K562 (cell line): Measurements from ENCODE around the gene ARMC12. TPM values are rescaled to one million over a fixed set of nuclear protein-coding genes. Genes with fewer than 3 reads are reported as not detected.

Source experiments
- ARHGAP35 ChIP-seq: fragments of 450-650 bp; IDR thresholded peaks from 2 replicates; pipeline ENCODE4 v1.6.1; 2018; ENCODE audit not compliant: partially characterized antibody
- ARNT ChIP-seq, 2 experiments: fragments of 450-650 bp; IDR thresholded peaks; 2 replicates each; pipeline ENCODE4 v1.6.1; 2016; ENCODE audit warnings: mild to moderate bottlenecking in 1 of 2
- CBX5 ChIP-seq: IDR thresholded peaks from 2 replicates; pipeline ENCODE4 v1.6.1; 2014; ENCODE audit warnings: low read depth, borderline replicate concordance
- CEBPG ChIP-seq, 3 experiments: fragments of 200-800 bp in 1 of 3; sonication (Bioruptor generic) in 1 of 3; sonication (generic) in 1 of 3; formaldehyde crosslinking in 1 of 3; IDR thresholded peaks in 2 of 3; conservative IDR thresholded peaks in 1 of 3; 2 replicates each; pipeline versions ENCODE4 v1.6.1 to v1.8.0; 2016 to 2022; ENCODE audit warnings: missing compliant biosample characterization in 2 of 3, missing genetic modification characterization in 2 of 3, mild to moderate bottlenecking in 1 of 3, missing genetic modification reagents in 1 of 3
- CHD1 ChIP-seq: fragments of 200-600 bp; sonication (generic); IDR thresholded peaks from one replicate; pipeline ENCODE4 v1.6.1; 2012; ENCODE audit warnings: mild to moderate bottlenecking, moderate library complexity, low read length, inconsistent platforms
- ETV5 ChIP-seq: sonication (generic); formaldehyde crosslinking; IDR thresholded peaks from 2 replicates; pipeline ENCODE4 v1.4.0; 2020; ENCODE audit warnings: low read depth, mild to moderate bottlenecking, missing genetic modification reagents
- FOXA3 ChIP-seq, 2 experiments: fragments of 450-650 bp in 1 of 2; sonication (generic) in 1 of 2; formaldehyde crosslinking; IDR thresholded peaks in 1 of 2; conservative IDR thresholded peaks in 1 of 2; 2 replicates each; pipeline versions ENCODE4 v1.4.0 to v1.8.0; 2020 to 2022; ENCODE audit warnings: mild to moderate bottlenecking in 2 of 2, missing genetic modification reagents in 1 of 2
- HMG20A ChIP-seq: fragments of 450-650 bp; formaldehyde crosslinking; conservative IDR thresholded peaks from 2 replicates; pipeline ENCODE4 v1.4.0; 2020; ENCODE audit warnings: mild to moderate bottlenecking, mixed read lengths
- HMGN3 ChIP-seq: IDR thresholded peaks from 2 replicates; pipeline ENCODE4 v1.6.1; 2011; ENCODE audit warnings: borderline replicate concordance, low read depth, mild to moderate bottlenecking, mixed read lengths, low read length; ENCODE audit not compliant: insufficient read length; ENCODE audit errors: extremely low read depth
- MED1 ChIP-seq: sonication (generic); formaldehyde crosslinking; IDR thresholded peaks from 2 replicates; pipeline ENCODE4 v1.8.1; 2023; ENCODE audit warnings: missing genetic modification reagents, borderline replicate concordance
- MYNN ChIP-seq, 2 experiments: sonication (generic); formaldehyde crosslinking in 1 of 2; IDR thresholded peaks; 2 replicates each; pipeline versions ENCODE4 v1.5.0 to v1.6.1; 2016 to 2020; ENCODE audit warnings: antibody characterized with exemption in 1 of 2, missing genetic modification reagents in 1 of 2
- POU5F1 ChIP-seq: fragments of 150-350 bp; IDR thresholded peaks from 2 replicates; pipeline ENCODE4 v1.6.1; 2014; ENCODE audit warnings: borderline replicate concordance, low read length, low read depth, mild to moderate bottlenecking; ENCODE audit not compliant: partially characterized antibody
- PTTG1 ChIP-seq: fragments of 450-650 bp; IDR thresholded peaks from 2 replicates; pipeline ENCODE4 v1.6.1; 2016; ENCODE audit warnings: low read depth, mild to moderate bottlenecking, missing genetic modification characterization, missing compliant biosample characterization
- RAD51 ChIP-seq: fragments of 450-650 bp; IDR thresholded peaks from 2 replicates; pipeline ENCODE4 v1.7.1; 2016; ENCODE audit warnings: low read depth, mild to moderate bottlenecking, borderline replicate concordance
- RBM25 ChIP-seq: fragments of 200-400 bp; formaldehyde crosslinking; IDR thresholded peaks from 2 replicates; pipeline ENCODE4 v1.6.1; 2018; ENCODE audit warnings: low read length, low read depth, moderate library complexity; ENCODE audit not compliant: severe bottlenecking
- SIN3A ChIP-seq, 2 experiments: fragments of 150-350 bp in 1 of 2; IDR thresholded peaks; 2 replicates each; pipeline ENCODE4 v1.6.1; 2011 to 2016; ENCODE audit warnings: borderline replicate concordance in 2 of 2, low read depth in 2 of 2, low read length in 2 of 2, mild to moderate bottlenecking in 2 of 2, moderate library complexity in 2 of 2; ENCODE audit not compliant: control insufficient read depth in 1 of 2
- STAG1 ChIP-seq: sonication (generic); formaldehyde crosslinking; IDR thresholded peaks from 2 replicates; pipeline ENCODE4 v1.5.0; 2020; ENCODE audit warnings: missing genetic modification reagents, borderline replicate concordance
- SUPT5H ChIP-seq: fragments of 450-650 bp; IDR thresholded peaks from 2 replicates; pipeline ENCODE4 v1.6.1; 2016
- TBP ChIP-seq: optimal IDR thresholded peaks from 2 replicates; pipeline ENCODE3; 2011; ENCODE audit warnings: low read depth, low read length, improper control_type of control experiment
- TRIM24 ChIP-seq, 2 experiments: fragments of 450-650 bp; IDR thresholded peaks; 2 replicates each; pipeline ENCODE4 v1.6.1; 2016
- TRIM28 ChIP-seq: fragments of 450-650 bp; IDR thresholded peaks from 2 replicates; pipeline ENCODE4 v1.6.1; 2017
- YY1 ChIP-seq, 3 experiments: IDR thresholded peaks; 2 replicates each; pipeline ENCODE4 v1.6.1; 2011; ENCODE audit warnings: low read length in 2 of 3, mild to moderate bottlenecking in 2 of 3, moderate library complexity in 2 of 3, borderline replicate concordance in 1 of 3, control low read depth in 1 of 3, low read depth in 1 of 3; ENCODE audit not compliant: insufficient read depth in 3 of 3, insufficient replicate concordance in 2 of 3, control insufficient read depth in 1 of 3, insufficient read length in 1 of 3; ENCODE audit errors: extremely low read depth in 1 of 3
- ZNF197 ChIP-seq: fragments of 200-800 bp; sonication (Bioruptor generic); IDR thresholded peaks from 2 replicates; pipeline ENCODE4 v1.6.1; 2016; ENCODE audit warnings: low read depth, missing genetic modification characterization, missing compliant biosample characterization
- ZNF57 ChIP-seq: fragments of 450-650 bp; formaldehyde crosslinking; IDR thresholded peaks from 2 replicates; pipeline ENCODE4 v1.4.0; 2020; ENCODE audit warnings: mild to moderate bottlenecking, moderate library complexity
- ZNF766 ChIP-seq: fragments of 200-800 bp; sonication (Bioruptor generic); conservative IDR thresholded peaks from 2 replicates; pipeline ENCODE4 v1.6.1; 2016; ENCODE audit warnings: missing genetic modification characterization, missing compliant biosample characterization
- polyA plus RNA-seq, 8 experiments: library from polyadenylated mRNA; depleted of rRNA in 4 of 8; stranded (reverse) in 5 of 8; unstranded in 3 of 8; fragments of >200 nt; fragmentation: Nextera tagmentation in 2 of 8; fragmentation: Illumina TruSeq in 1 of 8; extraction: Ambion mirVana in 2 of 8; extraction: Trizol in 1 of 8; gene quantifications; 2 replicates each; pipeline versions ENCODE4 v1.2.1 to v1.2.3, GENCODE V29; 2011 to 2014; ENCODE audit warnings: inconsistent platforms in 1 of 8, missing spikeins in 1 of 8
- total RNA-seq, 7 experiments: library from RNA; depleted of rRNA in 6 of 7; stranded (reverse); fragments of >200 nt in 6 of 7; fragmentation: Illumina TruSeq in 2 of 7; extraction: Trizol in 2 of 7; gene quantifications; 2 replicates each; pipeline versions ENCODE4 v1.2.1 to v1.2.3, GENCODE V29; 2011 to 2021; ENCODE audit warnings: low replicate concordance in 1 of 7
- TF ChIP-seq, protein P1 (sequence below): sonication (generic); formaldehyde crosslinking; IDR thresholded peaks from 2 replicates; pipeline ENCODE4 v1.5.0; 2020; ENCODE audit warnings: missing genetic modification reagents
- TF ChIP-seq, protein P2 (sequence below): fragments of 250-450 bp; sonication (Bioruptor Pico); IDR thresholded peaks from 2 replicates; pipeline ENCODE4 v1.5.0; 2021
- TF ChIP-seq, protein P3 (sequence below): sonication (generic); formaldehyde crosslinking; IDR thresholded peaks from 2 replicates; pipeline ENCODE4 v1.9.0; 2022; ENCODE audit warnings: mild to moderate bottlenecking, missing genetic modification reagents

The ARMC12 gene
- total and polyA plus RNA-seq, 9 of the 15 experiments (the other 6 are each of a cell fraction or from before 2014, with no cell fraction given) = 0.09 to 0.58 (median 0.31) TPM; not detected in 3

DNA sequence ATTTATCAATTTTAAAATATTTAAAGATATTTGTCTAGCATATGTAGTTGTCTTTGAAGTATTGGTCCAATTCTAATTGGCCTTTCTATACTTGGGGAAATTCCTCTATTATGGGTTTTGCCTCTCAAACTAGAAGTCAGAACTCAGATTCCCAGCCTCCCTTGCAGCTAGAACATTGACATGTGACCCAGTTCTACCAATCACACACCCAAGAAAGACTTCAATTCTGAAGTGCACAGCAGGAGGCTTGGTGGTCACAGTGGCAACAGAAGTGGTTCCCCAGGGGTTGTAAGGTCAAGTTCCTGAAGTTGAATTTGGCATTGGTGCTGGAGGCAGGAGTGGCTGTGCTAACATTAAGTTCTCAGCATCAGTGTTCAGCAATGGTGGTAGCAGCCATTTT, 33.3 kb upstream of the ARMC12 start (continued):
- TF ChIP-seq, protein P1, sequence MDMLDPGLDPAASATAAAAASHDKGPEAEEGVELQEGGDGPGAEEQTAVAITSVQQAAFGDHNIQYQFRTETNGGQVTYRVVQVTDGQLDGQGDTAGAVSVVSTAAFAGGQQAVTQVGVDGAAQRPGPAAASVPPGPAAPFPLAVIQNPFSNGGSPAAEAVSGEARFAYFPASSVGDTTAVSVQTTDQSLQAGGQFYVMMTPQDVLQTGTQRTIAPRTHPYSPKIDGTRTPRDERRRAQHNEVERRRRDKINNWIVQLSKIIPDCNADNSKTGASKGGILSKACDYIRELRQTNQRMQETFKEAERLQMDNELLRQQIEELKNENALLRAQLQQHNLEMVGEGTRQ (CRISPR knock-in tag) = peak; percentile 81
- TF ChIP-seq MYNN (IDR thresholded peaks at IDR 0.05) (peak; percentile 86; the same call in 1 of the 2 replicates), MYNN (CRISPR knock-in tag; IDR thresholded peaks at IDR 0.05) (no peak), TBP (no peak), RAD51 (peak; percentile 34; the same call in 1 of the 2 replicates), HMGN3 (no peak), PTTG1 (tag) (no peak), ETV5 (CRISPR knock-in tag) (no peak), CBX5 (peak; percentile 67; the same call in 1 of the 2 replicates), ZNF197 (CRISPR knock-in tag) (no peak), FOXA3 (CRISPR knock-in tag; conservative IDR thresholded peaks at IDR 0.05 in 1 of 2, IDR thresholded peaks at IDR 0.05 in 1 of 2) (no peak), SUPT5H (no peak), YY1 (IDR thresholded peaks at IDR 0.05; ENCODE audit: borderline replicate concordance in 1 of 3, control insufficient read depth in 1 of 3, extremely low read depth in 1 of 3, insufficient read depth in 3 of 3, insufficient read length in 1 of 3, insufficient replicate concordance in 2 of 3, low read depth in 1 of 3, low read length in 2 of 3) (peak in 1 of 3 experiments; percentile 51), ARHGAP35 (no peak), MED1 (CRISPR knock-in tag) (no peak), RBM25 (peak; percentile 4), TRIM24 (IDR thresholded peaks at IDR 0.05) (peak in 1 of 2 experiments; percentile 51; a peak in 1 of 4 replicates), SIN3A (IDR thresholded peaks at IDR 0.05; ENCODE audit: borderline replicate concordance in 2 of 2, control insufficient read depth in 1 of 2, low read depth in 2 of 2, low read length in 2 of 2) (no peak), HMG20A (CRISPR knock-in tag) (no peak), CHD1 (no peak), ZNF766 (CRISPR knock-in tag) (no peak), ARNT (IDR thresholded peaks at IDR 0.05) (no peak), ZNF57 (no peak), TRIM28 (peak; percentile 75), CEBPG (CRISPR knock-in tag; IDR thresholded peaks at IDR 0.05) (peak; percentile 40; the same call in 1 of the 2 replicates), CEBPG (tag; conservative IDR thresholded peaks at IDR 0.05 in 1 of 2, IDR thresholded peaks at IDR 0.05 in 1 of 2) (no peak), POU5F1 (no peak), STAG1 (CRISPR knock-in tag) (no peak)
- TF ChIP-seq, protein P2, sequence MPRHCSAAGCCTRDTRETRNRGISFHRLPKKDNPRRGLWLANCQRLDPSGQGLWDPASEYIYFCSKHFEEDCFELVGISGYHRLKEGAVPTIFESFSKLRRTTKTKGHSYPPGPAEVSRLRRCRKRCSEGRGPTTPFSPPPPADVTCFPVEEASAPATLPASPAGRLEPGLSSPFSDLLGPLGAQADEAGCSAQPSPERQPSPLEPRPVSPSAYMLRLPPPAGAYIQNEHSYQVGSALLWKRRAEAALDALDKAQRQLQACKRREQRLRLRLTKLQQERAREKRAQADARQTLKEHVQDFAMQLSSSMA (CRISPR knock-in tag) = no peak
- TF ChIP-seq, protein P3, sequence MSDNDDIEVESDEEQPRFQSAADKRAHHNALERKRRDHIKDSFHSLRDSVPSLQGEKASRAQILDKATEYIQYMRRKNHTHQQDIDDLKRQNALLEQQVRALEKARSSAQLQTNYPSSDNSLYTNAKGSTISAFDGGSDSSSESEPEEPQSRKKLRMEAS = 0 out of 2 replicates have a peak, but pooled peaks have one; percentile 36
